ENCODE measurements around the gene EIF4G2.
"Not testable (repeated sequence)": the region's sequence is repeated elsewhere in the genome, so short reads cannot be mapped to it uniquely, and the experiment has no call there.

The EIF4G2 gene

GRCh38 chr11:10808553-10809372, at the start of gene EIF4G2:
Gene EIF4G2 (minus strand): TSS chr11:10808926.
- DNase-seq, result peak; percentile 99

DNA sequence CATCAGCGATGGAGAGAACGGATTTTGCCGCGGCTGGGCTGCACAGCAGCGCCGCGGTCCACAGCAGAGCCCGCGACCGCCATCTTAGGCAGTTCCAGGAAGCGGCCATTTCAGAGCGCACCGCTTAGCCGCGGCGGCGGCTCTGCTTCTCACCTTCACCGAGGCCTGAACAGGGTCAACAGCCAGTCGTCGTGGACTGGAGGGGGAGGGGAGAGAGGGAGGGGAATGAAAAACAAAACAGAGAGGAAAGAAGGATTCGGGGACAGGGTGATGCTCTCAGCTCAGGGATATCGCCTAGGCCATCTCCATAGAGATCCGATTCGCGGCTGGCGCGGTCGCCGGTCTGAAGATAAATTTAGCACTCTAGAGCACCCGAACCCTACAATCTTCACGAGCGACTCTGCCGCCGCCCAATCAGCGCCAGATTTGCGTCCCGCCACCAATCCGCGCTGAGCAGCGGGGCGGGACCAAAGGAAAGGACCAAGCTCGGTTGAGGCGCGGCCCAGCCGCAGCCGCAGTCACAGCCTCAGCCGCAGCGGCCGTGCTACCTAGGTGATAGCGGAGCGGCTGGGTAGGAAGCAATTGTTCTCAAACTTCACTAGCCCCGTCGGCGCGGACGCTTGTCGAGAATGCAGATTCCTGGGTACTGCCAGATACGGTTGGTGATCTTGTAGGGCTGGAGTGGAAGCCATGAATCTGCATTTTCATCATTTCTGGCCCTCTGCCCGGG, 49.1 kb upstream of the EIF4G2 start, which contains the start of gene ZBED5:
Gene ZBED5, minus strand, starts transcription at position 345 of the 730 bp plus-strand sequence. CDS start 3,108 bp downstream, outside the sequence.
- peak; percentile 97 for DNase-seq

DNA sequence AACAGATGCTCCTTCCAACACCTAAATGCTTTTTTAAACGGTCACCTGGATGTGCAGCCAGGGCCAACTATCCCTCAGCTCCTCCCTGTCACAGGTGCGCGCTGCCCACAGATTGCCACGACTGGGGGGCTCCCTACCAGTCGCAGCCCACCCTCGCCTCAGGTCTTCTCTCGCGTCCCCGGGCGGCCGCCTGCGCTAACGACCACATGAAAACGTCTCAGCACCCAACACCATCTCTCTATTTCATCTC, 48.7 kb upstream of the EIF4G2 start:
- no peak for DNase-seq

GRCh38 chr11:10856689-10857458, 48.1 kb upstream of the EIF4G2 start:
- peak in 1 of 2 donors; percentile 37 for DNase-seq

GRCh38 chr11:10855295-10855694, 46.6 kb upstream of the EIF4G2 start:
- no peak for DNase-seq

DNA sequence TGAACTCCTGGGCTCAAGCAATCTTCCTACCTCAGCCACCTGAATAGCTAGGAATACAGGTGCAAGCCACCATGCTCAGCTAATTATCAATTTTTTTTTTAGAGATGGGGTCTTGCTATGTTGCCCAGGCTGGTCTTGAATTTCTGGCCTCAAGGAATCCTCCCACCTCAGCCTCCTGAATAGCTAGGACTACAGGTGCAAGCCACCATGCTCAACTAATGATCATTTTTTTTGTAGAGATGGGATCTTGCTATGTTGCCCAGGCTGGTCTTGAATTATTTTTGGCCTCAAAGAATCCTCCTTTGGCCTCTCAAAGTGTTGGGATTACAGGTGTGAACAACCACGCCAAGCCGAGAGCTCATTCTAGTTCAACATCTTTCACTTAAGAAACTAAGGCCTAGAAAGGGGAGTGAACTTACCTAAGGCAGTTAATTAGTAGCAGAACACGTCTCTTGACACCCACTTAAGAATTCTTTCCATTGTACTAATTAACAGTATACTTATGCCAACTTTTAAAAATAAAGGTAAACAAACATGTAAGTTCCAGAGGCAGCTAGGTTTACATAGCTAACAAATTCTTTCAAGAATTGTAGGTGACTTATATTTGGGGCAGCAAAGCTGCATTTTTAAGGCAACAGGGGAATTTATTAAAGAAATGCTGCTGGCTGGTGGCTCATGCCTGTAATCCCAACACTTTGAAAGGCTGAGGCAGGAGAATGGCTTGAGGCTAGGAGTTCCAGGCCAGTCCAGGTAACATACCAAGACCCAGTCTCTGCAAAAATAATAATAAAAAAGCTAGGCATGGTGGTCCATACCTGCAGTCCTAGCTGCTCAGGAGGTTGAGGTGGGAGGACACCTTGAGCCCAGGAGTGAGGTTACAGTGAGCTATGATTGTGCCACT, 39.5 kb upstream of the EIF4G2 start:
- no peak for DNase-seq

DNA sequence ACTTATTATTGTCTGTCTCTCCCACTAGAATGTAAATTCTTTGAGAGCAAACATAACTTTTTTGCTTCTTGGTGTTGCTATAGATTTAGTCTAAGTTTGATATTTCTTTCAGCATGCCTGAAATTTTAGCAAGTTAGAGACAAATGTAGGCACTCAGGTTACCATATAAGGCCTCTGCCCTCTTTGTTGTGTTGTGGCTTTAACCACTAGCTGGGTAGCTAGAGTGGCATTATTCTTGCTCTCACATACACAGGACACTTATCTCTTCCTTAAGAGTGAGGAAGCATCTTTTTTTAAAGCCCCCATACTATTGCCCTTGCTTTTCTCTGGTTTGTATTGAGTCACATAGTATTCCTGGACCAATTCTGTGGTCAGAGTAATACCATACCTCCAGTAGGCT, 37.9 kb upstream of the EIF4G2 start:
- no peak for DNase-seq

DNA sequence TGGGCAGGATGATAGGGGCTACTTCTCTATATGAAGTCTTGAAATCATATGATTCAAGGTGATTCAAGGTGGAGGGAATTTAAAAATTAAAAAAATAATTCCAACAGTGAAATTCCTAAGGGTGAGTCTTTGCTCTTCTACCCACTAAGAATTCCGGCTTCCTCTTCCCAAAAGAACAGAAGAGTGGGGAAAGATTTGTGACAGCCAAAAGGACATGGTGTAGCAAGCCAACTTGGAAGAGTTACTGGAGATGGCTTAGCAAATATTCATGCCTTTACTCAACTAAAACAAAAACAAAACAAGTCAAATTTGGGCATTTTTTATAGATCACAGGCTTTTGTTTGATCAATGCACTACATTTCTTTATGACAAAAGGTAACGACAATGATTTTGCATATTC, 36.9 kb upstream of the EIF4G2 start:
- no peak for DNase-seq

GRCh38 chr11:10844796-10845195, 36.1 kb upstream of the EIF4G2 start:
- no peak for DNase-seq

- DNase-seq, result no peak
Observed at GRCh38 chr11:10844356-10844755, 35.6 kb upstream of the EIF4G2 start.

GRCh38 chr11:10838881-10839280, 30.2 kb upstream of the EIF4G2 start:
- DNase-seq, result no peak

DNA sequence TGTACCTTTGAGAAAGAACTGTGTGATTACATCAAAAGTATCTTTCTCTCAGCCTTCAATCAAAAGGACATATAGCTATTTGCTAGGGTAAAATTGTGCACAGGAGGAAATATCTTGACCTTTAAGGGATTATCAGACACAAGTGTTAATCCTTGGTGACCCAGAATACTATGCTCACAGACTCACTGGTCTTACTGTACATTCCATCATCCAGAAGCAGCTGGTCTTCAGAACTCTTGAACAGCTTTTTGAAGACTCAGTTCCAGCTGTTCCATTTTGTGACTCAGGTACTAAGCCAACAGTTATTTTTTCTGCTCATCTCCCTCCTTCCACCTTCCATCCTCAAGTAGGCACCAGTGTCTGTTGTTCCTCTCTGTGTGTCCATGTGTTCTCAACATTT, 29.4 kb upstream of the EIF4G2 start:
- DNase-seq, result no peak

GRCh38 chr11:10836884-10837283, 28.2 kb upstream of the EIF4G2 start:
- DNase-seq, result not testable (repeated sequence)

DNA sequence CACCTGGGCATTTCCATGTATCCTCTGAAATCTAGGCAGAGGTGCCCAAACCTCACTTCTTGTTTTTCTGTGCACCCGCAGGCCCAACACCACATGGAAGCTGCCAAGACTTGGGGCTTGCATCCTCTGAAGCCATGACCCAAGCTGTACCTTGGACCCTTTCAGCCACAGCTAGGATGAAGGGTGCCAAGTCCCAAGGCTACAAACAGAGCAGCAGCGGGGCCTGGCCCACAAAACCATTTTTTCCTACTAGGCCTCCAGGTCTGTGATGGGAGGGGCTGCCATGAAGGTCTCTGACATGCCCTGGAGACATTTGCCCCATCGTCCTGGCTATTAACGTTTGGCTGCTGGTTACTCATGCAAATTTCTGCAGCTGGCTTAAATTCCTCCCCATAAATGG, 20.4 kb upstream of the EIF4G2 start:
- no peak for DNase-seq

DNA sequence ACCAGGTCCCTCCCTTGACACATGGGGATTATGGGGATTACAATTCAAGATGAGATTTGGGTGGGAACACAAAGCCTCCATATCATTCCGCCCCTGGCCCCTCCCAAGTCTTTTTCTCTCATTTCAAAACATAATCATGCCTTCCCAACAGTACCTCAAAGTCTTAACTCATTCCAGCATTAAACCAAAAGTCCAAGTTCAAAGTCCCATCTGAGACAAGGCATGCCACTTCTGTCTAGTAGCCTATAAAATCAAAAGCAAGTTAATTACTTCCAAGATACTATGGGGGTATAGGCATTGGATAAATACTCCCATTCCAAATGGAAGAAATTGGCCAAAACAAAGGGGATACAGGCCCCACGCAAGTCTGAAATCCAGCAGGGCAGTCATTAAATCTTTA, 19.7 kb upstream of the EIF4G2 start:
- no peak for DNase-seq

DNA sequence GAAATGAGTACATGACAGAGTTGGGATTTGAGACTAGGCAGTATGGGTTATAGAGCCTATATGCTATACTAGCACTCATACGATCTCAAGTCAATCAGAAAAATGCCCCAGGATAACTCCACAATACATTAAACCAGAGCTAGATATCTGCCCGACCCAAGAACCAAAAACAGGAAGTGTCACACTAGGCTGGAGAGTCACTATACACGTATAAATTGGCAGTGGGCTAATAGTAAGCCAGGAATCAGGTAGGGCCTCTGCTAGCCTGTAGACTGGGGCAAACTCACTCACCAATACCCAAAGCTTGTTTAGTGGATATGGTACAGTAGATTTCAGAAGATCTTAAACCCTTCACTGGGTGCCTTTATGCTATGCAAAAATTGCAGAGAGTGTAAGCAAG, 16.2 kb upstream of the EIF4G2 start:
- peak in 1 of 2 donors; percentile 7 for DNase-seq

DNA sequence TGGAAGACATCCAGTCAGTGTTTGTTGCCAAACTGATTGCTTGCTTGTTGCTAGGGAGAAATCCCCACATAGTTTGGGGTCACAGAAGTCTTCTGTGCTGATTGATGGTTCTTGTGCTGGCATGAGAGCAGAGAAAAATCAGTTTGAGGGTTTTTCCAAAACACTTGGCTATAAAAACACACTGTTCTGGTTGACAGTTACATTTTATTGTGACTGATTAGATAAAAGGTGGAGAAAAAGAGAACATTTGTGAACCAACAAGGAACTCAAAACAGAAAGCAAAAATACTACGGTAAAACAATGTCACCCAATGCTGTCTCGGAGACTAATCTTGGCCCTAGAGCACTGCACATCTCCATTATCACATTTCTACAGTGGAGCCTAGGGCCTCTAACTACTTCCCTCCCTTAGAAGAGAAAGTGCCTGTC, 14.4 kb upstream of the EIF4G2 start:
- no peak for DNase-seq

- not testable (repeated sequence) for DNase-seq
Observed at GRCh38 chr11:10822491-10822890, 13.8 kb upstream of the EIF4G2 start.

- DNase-seq, result no peak
Observed at GRCh38 chr11:10818594-10818993, 9.9 kb upstream of the EIF4G2 start.

DNA sequence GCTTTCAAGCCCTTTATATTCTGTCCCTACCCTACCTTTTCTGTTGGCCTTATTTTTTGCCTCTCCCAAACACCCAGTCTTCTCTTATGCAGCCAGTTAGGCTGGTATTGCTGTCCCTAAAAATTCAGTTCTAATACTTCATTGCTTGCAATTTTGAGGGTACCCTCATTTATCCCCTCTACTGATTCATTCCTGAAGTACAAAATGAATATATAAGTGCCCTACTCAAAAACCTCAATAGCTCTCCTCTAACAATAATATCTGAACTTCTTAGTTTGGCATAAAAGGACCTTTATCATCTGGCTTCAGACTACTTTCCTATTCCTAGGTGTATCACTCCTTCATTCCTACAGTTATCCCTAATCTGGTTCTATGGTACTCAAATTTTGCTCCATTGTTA, 5.2 kb upstream of the EIF4G2 start:
- DNase-seq, result no peak

GRCh38 chr11:10809373-10810160, 841 bp upstream of the EIF4G2 start:
- DNase-seq, result peak; percentile 21 to 51

GRCh38 chr11:10808235-10808552, 532 bp downstream of the EIF4G2 start:
- no peak for DNase-seq
